Measurements from ENCODE around the gene FICD. TPM values are rescaled to one million over a fixed set of nuclear protein-coding genes. Genes with fewer than 3 reads are reported as not detected.

Gene FICD
- total and polyA plus RNA-seq, 2 of the 13 experiments (the other 11 are each of a cell fraction or from before 2014, with no cell fraction given) = 0.99 to 3.0 TPM

DNA sequence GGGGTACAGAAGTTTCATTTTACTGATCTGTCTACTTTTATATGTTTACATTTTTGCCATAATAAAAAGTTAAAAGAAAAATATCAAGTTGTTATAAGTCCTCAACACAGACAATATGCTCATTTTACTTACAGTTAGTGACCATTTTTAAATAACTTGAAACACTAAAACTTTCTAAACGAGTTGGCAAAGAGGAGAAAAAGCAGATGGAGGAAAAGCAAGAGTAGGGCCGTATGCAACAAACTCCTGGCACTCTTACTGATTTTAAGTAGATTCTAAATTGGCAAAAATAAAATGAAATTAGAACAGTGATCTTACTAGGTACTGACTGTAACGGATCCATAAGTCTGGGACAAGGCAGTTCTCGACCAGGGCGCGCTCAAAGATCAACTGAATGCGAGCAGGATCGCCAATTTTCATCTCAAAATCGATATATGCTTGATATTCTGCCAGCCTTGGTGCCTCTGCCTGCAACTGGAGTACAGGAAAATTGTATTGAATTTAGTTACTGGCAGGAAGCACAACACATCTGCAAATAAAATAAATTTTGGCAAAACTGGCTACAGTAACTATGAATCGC lies 23.6 kb downstream of the FICD start (continued):
- TF ChIP-seq ZNF263 (CRISPR knock-in tag; IDR thresholded peaks at IDR 0.05) (no peak), TOPORS (CRISPR knock-in tag; IDR thresholded peaks at IDR 0.05) (no peak)

DNA sequence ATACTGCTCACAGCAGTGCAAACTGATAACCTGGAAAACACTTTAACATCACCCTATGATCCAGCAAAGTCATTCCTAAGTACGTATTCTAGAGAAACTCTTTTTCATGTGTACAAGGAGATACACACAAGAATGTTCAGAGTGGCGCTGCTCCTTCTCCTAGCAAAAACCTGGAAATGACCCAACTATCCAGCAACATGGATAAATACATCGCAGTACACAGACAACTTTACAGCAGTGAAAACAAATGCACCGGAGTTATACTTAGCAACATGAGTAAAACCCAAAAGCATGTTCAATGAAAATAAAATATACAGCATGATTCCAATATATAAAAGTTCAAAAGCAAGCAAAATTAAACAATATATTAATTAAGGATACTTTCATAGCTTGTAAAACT lies 27.2 kb downstream of the FICD start:
- H3K9me3 ChIP-seq (ENCODE audit: low read length) = no peaks in the 10 kb centered on the region
- no peak overlapping the region for H3K4me2 ChIP-seq (ENCODE audit: low read depth, low read length)
- no peak overlapping the region for H2AFZ ChIP-seq (ENCODE audit: low read length)
- peaks cover 5% of the 10 kb centered on the region; the same call in 1 of the 2 replicates for H4K20me1 ChIP-seq (ENCODE audit: insufficient read depth, low read length)
- DNase-seq (ENCODE audit: low spot score) (no peak), FAIRE-seq (no peak), ATAC-seq (no peak)
- CTCF ChIA-PET (ENCODE audit: low intra/inter-chr PET ratio, low total read pairs) = no interaction called here
- intact Hi-C loops (cut with micrococcal nuclease; ENCODE audit: unreplicated experiment) = no loop called here
- BruUV-seq (replicated peaks) = no TSS peak
- in situ Hi-C loops (cut with HindIII; ENCODE audit: extremely low pct_ligation_motif_present, low pct_unique_long_range_greater_than_20kb) = no loop called here
- no peaks in the 10 kb centered on the region for H3K4me1 ChIP-seq (ENCODE audit: insufficient read depth, low read length)
- no peaks in the 10 kb centered on the region for H3K27me3 ChIP-seq (ENCODE audit: control insufficient read depth in 1 of 2, insufficient read depth in 2 of 2, low read length in 2 of 2)
- H3K9ac ChIP-seq (ENCODE audit: insufficient read depth, low read depth, low read length) = no peak overlapping the region
- peaks cover 20 to 76% of the 10 kb centered on the region in 2 experiments for H3K36me3 ChIP-seq (replicated peaks in 1 of 2; ENCODE audit: control insufficient read depth in 1 of 2, insufficient read depth in 2 of 2, low read length in 2 of 2)
- no peak overlapping the region for H3K27ac ChIP-seq (ENCODE audit: extremely low read length, insufficient read depth, low read length)
- H3K79me2 ChIP-seq (ENCODE audit: insufficient read depth, low read length) = peaks cover 36% of the 10 kb centered on the region
- 100% methylated on average over 4 of the region's 4 CpGs for WGBS (ENCODE audit: low lambda C conversion rate)
- POLR2A ChIA-PET = no interaction called here
- TF ChIP-seq SRY (CRISPR knock-in tag; IDR thresholded peaks at IDR 0.05) = no peak
- TF ChIP-seq SP140L (CRISPR knock-in tag; IDR thresholded peaks at IDR 0.05; ENCODE audit: borderline replicate concordance) = no peak
- TF ChIP-seq ARNT2 (CRISPR knock-in tag; IDR thresholded peaks at IDR 0.05; ENCODE audit: low read depth) = no peak
- no peak for TF ChIP-seq ZNF563 (CRISPR knock-in tag; IDR thresholded peaks at IDR 0.05)
- TF ChIP-seq, protein P1, sequence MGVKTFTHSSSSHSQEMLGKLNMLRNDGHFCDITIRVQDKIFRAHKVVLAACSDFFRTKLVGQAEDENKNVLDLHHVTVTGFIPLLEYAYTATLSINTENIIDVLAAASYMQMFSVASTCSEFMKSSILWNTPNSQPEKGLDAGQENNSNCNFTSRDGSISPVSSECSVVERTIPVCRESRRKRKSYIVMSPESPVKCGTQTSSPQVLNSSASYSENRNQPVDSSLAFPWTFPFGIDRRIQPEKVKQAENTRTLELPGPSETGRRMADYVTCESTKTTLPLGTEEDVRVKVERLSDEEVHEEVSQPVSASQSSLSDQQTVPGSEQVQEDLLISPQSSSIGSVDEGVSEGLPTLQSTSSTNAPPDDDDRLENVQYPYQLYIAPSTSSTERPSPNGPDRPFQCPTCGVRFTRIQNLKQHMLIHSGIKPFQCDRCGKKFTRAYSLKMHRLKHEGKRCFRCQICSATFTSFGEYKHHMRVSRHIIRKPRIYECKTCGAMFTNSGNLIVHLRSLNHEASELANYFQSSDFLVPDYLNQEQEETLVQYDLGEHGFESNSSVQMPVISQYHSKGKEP (CRISPR knock-in tag; IDR thresholded peaks at IDR 0.05) = no peak
- H3K4me3 ChIP-seq (replicated peaks in 1 of 3; ENCODE audit: insufficient read depth in 1 of 3, low read depth in 2 of 3, low read length in 3 of 3) = no peak overlapping the region

Measured in HepG2 (cell line).